Measurements from ENCODE around the gene CCDC88B. TPM values are rescaled to one million over a fixed set of nuclear protein-coding genes. Genes with fewer than 3 reads are reported as not detected.
A peak's percentile ranks its signal among the peaks of the same experiment; 100 is the strongest.

The CCDC88B gene
- total and polyA plus RNA-seq, 9 of the 15 experiments (the other 6 are each of a cell fraction or from before 2014, with no cell fraction given) = 0.13 to 18.1 (median 7.9) TPM

DNA sequence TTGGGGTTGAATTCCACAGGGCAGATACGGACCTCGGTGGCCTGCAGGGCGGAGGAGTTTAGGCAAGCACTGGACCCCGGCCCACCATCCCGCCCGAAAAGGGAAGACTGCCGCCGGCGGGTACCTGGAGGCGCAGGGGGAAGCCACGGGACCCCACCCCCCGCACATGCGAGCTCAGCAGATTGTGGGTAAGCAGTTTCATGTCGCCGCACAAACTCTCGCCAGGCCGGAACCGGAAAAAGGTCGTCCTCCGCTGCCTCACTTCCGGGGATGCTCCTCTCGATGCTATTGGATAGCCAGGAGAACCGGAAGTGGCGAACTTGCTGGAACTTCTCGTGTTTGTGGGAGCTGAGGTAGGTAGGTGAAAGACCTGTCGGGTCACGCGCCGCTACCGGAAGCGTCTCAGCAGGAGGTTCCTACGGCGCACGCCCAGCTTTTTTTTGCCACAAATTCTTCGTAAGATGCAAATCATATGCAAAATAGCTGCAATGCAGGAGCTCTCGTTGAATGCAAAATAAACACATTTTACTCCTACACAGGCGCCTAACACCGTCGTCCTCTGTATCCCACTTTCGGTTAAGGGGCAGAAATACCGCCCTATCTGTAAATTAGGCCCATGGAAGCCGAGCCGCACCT is 22.6 kb upstream of the CCDC88B start, which contains the start of gene TRMT112 (continued):
- TF ChIP-seq, protein P1, sequence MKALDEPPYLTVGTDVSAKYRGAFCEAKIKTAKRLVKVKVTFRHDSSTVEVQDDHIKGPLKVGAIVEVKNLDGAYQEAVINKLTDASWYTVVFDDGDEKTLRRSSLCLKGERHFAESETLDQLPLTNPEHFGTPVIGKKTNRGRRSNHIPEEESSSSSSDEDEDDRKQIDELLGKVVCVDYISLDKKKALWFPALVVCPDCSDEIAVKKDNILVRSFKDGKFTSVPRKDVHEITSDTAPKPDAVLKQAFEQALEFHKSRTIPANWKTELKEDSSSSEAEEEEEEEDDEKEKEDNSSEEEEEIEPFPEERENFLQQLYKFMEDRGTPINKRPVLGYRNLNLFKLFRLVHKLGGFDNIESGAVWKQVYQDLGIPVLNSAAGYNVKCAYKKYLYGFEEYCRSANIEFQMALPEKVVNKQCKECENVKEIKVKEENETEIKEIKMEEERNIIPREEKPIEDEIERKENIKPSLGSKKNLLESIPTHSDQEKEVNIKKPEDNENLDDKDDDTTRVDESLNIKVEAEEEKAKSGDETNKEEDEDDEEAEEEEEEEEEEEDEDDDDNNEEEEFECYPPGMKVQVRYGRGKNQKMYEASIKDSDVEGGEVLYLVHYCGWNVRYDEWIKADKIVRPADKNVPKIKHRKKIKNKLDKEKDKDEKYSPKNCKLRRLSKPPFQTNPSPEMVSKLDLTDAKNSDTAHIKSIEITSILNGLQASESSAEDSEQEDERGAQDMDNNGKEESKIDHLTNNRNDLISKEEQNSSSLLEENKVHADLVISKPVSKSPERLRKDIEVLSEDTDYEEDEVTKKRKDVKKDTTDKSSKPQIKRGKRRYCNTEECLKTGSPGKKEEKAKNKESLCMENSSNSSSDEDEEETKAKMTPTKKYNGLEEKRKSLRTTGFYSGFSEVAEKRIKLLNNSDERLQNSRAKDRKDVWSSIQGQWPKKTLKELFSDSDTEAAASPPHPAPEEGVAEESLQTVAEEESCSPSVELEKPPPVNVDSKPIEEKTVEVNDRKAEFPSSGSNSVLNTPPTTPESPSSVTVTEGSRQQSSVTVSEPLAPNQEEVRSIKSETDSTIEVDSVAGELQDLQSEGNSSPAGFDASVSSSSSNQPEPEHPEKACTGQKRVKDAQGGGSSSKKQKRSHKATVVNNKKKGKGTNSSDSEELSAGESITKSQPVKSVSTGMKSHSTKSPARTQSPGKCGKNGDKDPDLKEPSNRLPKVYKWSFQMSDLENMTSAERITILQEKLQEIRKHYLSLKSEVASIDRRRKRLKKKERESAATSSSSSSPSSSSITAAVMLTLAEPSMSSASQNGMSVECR (CRISPR knock-in tag; IDR thresholded peaks at IDR 0.05) = peak; percentile 87; the same call in 1 of the 2 replicates
- TF ChIP-seq PHF20 (IDR thresholded peaks at IDR 0.05; ENCODE audit: partially characterized antibody) (peak; percentile 76), HDAC6 (IDR thresholded peaks at IDR 0.05; ENCODE audit: low read depth, low read length) (no peak), RBBP5 (IDR thresholded peaks at IDR 0.05; ENCODE audit: borderline replicate concordance, insufficient read depth, low read length, poor library complexity, severe bottlenecking) (peak; percentile 32), ZNF644 (tag; IDR thresholded peaks at IDR 0.05; ENCODE audit: low read depth) (0 out of 2 replicates have a peak, but pooled peaks have one; percentile 2), ZNF316 (IDR thresholded peaks at IDR 0.05) (peak; percentile 97), PRDM10 (IDR thresholded peaks at IDR 0.05; ENCODE audit: partially characterized antibody) (no peak), ZNF592 (IDR thresholded peaks at IDR 0.05) (0 out of 2 replicates have a peak, but pooled peaks have one; percentile 7), L3MBTL2 (IDR thresholded peaks at IDR 0.05) (peak; percentile 75), LCOR (CRISPR knock-in tag; IDR thresholded peaks at IDR 0.05) (peak; percentile 84)
